Spleen (tissue), 7 donors: Measurements from ENCODE around the gene GLIS1.

Experiments used
- POLR2A ChIP-seq, 3 donors: fragments of 450-650 bp; IDR thresholded peaks; one replicate each; pipeline ENCODE4 v1.5.1; 2017; ENCODE audit warnings: antibody characterized with exemption in 3 of 3, mild to moderate bottlenecking in 1 of 3
- POLR2AphosphoS5 ChIP-seq, 3 donors: sonication (generic); formaldehyde crosslinking; IDR thresholded peaks; one replicate each; pipeline ENCODE4 v1.5.1; 2017; ENCODE audit warnings: antibody characterized with exemption in 3 of 3
- TF ChIP-seq, protein P1 (sequence below), 11 experiments: fragments of 200-600 bp in 7 of 11; fragments of 450-650 bp in 4 of 11; sonication (generic) in 4 of 11; IDR thresholded peaks in 8 of 11; conservative IDR thresholded peaks in 3 of 11; 1 replicate in 7 of 11; 2 replicates in 4 of 11; pipeline versions ENCODE4 v1.4.0 to v1.8.0; 2016 to 2021; ENCODE audit warnings: antibody characterized with exemption in 11 of 11, inconsistent platforms in 4 of 11, mild to moderate bottlenecking in 1 of 11
- donor health status: DM: no; HTN: no; CAD: no; lungs with moderate emphysema.
- donor health status: DM: no; HTN: no; CAD: no.
- donor health status: DM: no; HTN: no; CAD: no.

DNA sequence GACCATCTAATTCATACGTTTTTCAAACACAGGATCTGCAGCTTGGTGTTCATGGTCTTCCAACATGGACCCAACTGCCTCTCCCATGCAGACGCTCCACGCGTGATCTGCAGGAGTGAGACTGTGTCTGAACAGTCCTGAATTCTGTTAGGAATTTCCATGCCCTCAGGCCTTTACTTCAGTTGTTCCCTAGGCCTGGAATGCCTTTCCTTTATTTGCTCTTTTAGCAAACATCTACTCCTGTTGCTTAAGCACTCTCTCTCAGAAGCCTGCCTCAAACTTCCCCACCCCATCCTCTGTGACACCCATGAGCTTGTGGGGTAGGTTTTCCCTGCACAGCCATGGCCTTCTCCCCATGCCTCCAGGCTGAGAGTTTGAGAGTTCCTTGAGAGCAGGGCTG is 206.1 kb downstream of the GLIS1 start:
- TF ChIP-seq POLR2A (IDR thresholded peaks at IDR 0.05) (no peak), POLR2AphosphoS5 (IDR thresholded peaks at IDR 0.05) (no peak)
- TF ChIP-seq, protein P1, sequence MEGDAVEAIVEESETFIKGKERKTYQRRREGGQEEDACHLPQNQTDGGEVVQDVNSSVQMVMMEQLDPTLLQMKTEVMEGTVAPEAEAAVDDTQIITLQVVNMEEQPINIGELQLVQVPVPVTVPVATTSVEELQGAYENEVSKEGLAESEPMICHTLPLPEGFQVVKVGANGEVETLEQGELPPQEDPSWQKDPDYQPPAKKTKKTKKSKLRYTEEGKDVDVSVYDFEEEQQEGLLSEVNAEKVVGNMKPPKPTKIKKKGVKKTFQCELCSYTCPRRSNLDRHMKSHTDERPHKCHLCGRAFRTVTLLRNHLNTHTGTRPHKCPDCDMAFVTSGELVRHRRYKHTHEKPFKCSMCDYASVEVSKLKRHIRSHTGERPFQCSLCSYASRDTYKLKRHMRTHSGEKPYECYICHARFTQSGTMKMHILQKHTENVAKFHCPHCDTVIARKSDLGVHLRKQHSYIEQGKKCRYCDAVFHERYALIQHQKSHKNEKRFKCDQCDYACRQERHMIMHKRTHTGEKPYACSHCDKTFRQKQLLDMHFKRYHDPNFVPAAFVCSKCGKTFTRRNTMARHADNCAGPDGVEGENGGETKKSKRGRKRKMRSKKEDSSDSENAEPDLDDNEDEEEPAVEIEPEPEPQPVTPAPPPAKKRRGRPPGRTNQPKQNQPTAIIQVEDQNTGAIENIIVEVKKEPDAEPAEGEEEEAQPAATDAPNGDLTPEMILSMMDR (IDR thresholded peaks at IDR 0.05 in 8 of 11, conservative IDR thresholded peaks at IDR 0.05 in 3 of 11) = no peak
